ENCODE measurements around the gene MALRD1. TPM values are rescaled to one million over a fixed set of nuclear protein-coding genes. Genes with fewer than 3 reads are reported as not detected.
A peak's percentile ranks its signal among the peaks of the same experiment; 100 is the strongest.

The MALRD1 gene
- total RNA-seq, 1 donor from 2014 or later: 0.11 TPM

- Mint-ChIP-seq H3K4me1 (peaks cover 2% of the 10 kb centered on the region), H3K27ac (no peak overlapping the region), H3K36me3 (no peaks in the 10 kb centered on the region), H3K27me3 (ENCODE audit: insufficient read depth, low read depth) (no peaks in the 10 kb centered on the region), H3K4me3 (no peak overlapping the region), H3K9me3 (no peaks in the 10 kb centered on the region)
- no peak overlapping the region for H3K9ac ChIP-seq
- TF ChIP-seq EZH2phosphoT487 (IDR thresholded peaks at IDR 0.05): no peak
- TF ChIP-seq EZH2 (IDR thresholded peaks at IDR 0.05): no peak
- TF ChIP-seq, protein P1, sequence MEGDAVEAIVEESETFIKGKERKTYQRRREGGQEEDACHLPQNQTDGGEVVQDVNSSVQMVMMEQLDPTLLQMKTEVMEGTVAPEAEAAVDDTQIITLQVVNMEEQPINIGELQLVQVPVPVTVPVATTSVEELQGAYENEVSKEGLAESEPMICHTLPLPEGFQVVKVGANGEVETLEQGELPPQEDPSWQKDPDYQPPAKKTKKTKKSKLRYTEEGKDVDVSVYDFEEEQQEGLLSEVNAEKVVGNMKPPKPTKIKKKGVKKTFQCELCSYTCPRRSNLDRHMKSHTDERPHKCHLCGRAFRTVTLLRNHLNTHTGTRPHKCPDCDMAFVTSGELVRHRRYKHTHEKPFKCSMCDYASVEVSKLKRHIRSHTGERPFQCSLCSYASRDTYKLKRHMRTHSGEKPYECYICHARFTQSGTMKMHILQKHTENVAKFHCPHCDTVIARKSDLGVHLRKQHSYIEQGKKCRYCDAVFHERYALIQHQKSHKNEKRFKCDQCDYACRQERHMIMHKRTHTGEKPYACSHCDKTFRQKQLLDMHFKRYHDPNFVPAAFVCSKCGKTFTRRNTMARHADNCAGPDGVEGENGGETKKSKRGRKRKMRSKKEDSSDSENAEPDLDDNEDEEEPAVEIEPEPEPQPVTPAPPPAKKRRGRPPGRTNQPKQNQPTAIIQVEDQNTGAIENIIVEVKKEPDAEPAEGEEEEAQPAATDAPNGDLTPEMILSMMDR (IDR thresholded peaks at IDR 0.05): no peak
- no peaks in the 10 kb centered on the region for H3K9me3 ChIP-seq (ENCODE audit: low read depth)
- H3K79me2 ChIP-seq (ENCODE audit: low read depth): no peaks in the 10 kb centered on the region
- DNase-seq (ENCODE audit: low spot score): no peak
- no peaks in the 10 kb centered on the region for H3K36me3 ChIP-seq
- no peaks in the 10 kb centered on the region for H4K20me1 ChIP-seq (ENCODE audit: low read depth)
- H3K4me3 ChIP-seq: no peak overlapping the region
- H3K4me1 ChIP-seq: no peaks in the 10 kb centered on the region
- H3K4me2 ChIP-seq: no peak overlapping the region
- no peaks in the 10 kb centered on the region for H3F3A ChIP-seq (ENCODE audit: low read depth)
- H3K27ac ChIP-seq: no peak overlapping the region
- H3K27me3 ChIP-seq: no peaks in the 10 kb centered on the region
- H2AFZ ChIP-seq (replicated peaks): no peak overlapping the region
Measured at GRCh38 chr10:19783721-19784120, 735.1 kb downstream of the MALRD1 start.

Small RNA genes lying within 50 kb of the gene (small RNA-seq; reads per million reads assigned to genes)
- gene AL354695.1 (not detected), gene HMGN1P20 (not detected), gene RF00012 (not detected), gene RNA5SP303 (6.0 reads per million, percentile 94 among the genes with 10 or more reads in this experiment)

All from neural progenitor cell (in vitro differentiated cells).